Effector memory CD4-positive, alpha-beta T cell (primary cell): ENCODE results near the gene ANHX.
"Not testable (repeated sequence)": the region's sequence is repeated elsewhere in the genome, so short reads cannot be mapped to it uniquely, and the experiment has no call there.

Experiments used
- DNase-seq, 3 donors: peaks; one replicate each; pipeline ENCODE4 v3.0.0-alpha.2; 2020
- H3K27ac ChIP-seq: 2 replicates; pipeline ENCODE4 v1.7.0; 2013; ENCODE audit warnings: mild to moderate bottlenecking, low read length, moderate library complexity; ENCODE audit not compliant: insufficient read depth, poor library complexity, severe bottlenecking
- H3K27me3 ChIP-seq: replicated peaks from 2 replicates; pipeline ENCODE4 v1.7.0; 2013; ENCODE audit warnings: mild to moderate bottlenecking, low read length; ENCODE audit not compliant: insufficient read depth, control insufficient read depth, poor library complexity, severe bottlenecking
- H3K36me3 ChIP-seq: 2 replicates; pipeline ENCODE4 v1.7.0; 2013; ENCODE audit warnings: mild to moderate bottlenecking, low read length, moderate library complexity; ENCODE audit not compliant: control insufficient read depth, insufficient read depth
- H3K4me1 ChIP-seq: 2 replicates; pipeline ENCODE4 v1.7.0; 2013; ENCODE audit warnings: low read length, mild to moderate bottlenecking; ENCODE audit not compliant: control insufficient read depth, insufficient read depth, poor library complexity, severe bottlenecking
- H3K4me3 ChIP-seq: 2 replicates; pipeline ENCODE4 v1.7.0; 2013; ENCODE audit warnings: low read length, low read depth, mild to moderate bottlenecking; ENCODE audit not compliant: insufficient read depth, poor library complexity, severe bottlenecking
- H3K9me3 ChIP-seq: 2 replicates; pipeline ENCODE4 v1.7.0; 2013; ENCODE audit warnings: mild to moderate bottlenecking, low read length, moderate library complexity; ENCODE audit not compliant: control insufficient read depth
- total RNA-seq, 3 donors: gene quantifications; one replicate each; lab custom pipeline; 2026; lab: John Stamatoyannopoulos, UW

ANHX gene
- 0 reads per million in 3 donors for total RNA-seq

DNA sequence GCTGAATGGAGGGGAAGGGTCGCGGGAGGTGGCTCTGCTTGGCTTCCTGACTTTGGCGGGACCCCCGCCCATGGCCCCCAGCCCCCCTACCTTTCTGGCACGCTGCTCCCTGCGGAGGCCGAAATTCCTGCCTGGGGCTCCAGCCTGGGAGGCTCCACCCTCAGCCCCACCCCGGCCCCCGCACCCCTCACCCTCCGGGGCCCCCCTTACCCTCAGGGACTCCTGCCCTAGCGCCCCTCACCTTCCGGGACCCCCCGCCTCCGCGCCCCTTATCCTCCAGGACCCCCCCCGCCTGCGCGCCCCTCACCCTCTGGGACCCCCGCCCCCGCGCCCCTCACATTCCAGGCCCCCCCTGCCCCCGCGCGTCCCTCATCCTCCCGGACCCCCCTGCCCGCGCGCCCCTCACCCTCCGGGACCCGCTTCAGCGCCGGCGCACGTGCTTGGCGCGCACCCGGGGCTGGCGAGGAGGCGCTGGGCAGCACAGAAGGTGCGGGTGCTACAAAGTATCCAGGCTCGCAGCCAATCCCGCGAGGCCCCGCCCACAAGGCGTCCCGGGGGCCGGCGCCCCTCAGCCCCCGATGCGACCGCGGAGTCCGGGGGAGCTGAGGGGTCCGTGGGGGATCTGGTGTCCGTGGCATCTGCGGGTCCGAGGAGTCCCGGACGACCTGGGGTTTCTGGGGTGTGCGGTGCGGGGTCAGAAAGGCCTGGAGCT is at the start of gene ANHX:
TSS of gene ANHX (minus strand) at position 477 of the 712 bp plus-strand sequence. CDS start 1,521 bp downstream, outside the sequence.
- Histone ChIP-seq H3K27ac (no peak within 1 kb of the TSS), H3K4me3 (no peak within 1 kb of the TSS), H3K4me1 (no peaks in the 10 kb centered on the region), H3K36me3 (no peaks in the 10 kb centered on the region), H3K9me3 (no peaks in the 10 kb centered on the region), H3K27me3 (no peaks in the 10 kb centered on the region)
- no peak for DNase-seq

DNA sequence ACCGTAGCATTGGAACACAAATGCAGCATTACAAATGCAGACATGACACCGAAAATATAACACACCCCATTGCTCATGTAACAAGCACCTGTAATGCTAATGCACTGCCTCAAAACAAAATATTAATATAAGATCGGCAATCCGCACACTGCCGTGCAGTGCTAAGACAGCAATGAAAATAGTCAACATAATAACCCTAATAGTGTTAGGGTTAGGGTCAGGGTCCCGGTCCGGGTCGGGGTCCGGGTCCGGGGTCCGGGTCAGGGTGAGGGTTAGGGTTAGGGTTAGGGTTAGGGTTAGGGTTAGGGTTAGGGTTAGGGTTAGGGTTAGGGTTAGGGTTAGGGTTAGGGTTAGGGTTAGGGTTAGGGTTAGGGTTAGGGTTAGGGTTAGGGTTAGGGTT is 29.0 kb upstream of the ANHX start:
- H3K4me3 ChIP-seq, H3K4me1 ChIP-seq, DNase-seq, H3K27ac ChIP-seq, H3K36me3 ChIP-seq, H3K27me3 ChIP-seq, H3K9me3 ChIP-seq: not testable (repeated sequence)

DNA sequence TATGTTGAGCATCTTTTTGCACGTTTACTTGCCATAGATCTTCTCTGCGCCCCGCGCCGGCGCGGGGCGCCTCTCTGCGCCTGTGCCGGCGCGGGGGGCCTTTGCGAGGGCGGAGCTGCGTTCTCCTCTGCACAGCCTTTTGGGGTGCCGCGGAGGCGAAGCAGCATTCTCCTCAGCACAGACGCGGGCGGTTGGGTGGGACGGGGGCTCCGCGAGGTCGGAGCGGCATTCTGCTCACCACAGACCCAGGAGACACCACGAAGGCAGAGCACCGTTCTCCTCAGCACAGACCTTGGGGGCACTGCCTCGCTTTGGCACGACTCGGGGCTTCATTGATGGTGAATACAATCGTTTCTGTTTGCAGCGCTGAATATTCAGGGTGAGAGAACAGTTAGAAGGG is 28.5 kb upstream of the ANHX start:
- Histone ChIP-seq H3K27ac (no peak overlapping the region), H3K36me3 (no peaks in the 10 kb centered on the region), H3K4me1 (no peaks in the 10 kb centered on the region), H3K4me3 (no peak overlapping the region), H3K27me3 (no peaks in the 10 kb centered on the region), H3K9me3 (no peaks in the 10 kb centered on the region)
- DNase-seq: no peak

DNA sequence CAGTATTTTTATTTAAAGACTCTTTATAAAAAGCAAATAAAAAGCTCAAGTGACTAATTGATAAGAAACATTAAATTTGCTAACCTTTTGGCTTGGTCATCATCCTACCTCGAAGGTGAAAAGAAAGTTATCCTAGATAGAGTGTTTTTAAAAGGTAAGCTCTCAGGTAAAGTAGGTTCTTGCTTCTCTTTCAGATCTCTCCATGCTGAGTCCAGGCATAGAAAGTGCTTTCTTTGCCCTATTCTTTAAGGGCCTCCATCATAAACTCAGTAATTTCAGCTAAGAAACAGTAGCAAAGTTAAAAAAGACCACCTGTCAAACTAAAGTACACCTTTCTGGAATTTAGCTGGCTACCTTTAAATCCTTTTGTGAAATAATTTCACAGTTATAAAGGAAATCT is 20.6 kb upstream of the ANHX start:
- Histone ChIP-seq H3K27me3 (no peaks in the 10 kb centered on the region), H3K4me3 (no peak overlapping the region), H3K27ac (no peak overlapping the region), H3K36me3 (no peaks in the 10 kb centered on the region), H3K9me3 (no peaks in the 10 kb centered on the region), H3K4me1 (no peaks in the 10 kb centered on the region)
- no peak for DNase-seq

DNA sequence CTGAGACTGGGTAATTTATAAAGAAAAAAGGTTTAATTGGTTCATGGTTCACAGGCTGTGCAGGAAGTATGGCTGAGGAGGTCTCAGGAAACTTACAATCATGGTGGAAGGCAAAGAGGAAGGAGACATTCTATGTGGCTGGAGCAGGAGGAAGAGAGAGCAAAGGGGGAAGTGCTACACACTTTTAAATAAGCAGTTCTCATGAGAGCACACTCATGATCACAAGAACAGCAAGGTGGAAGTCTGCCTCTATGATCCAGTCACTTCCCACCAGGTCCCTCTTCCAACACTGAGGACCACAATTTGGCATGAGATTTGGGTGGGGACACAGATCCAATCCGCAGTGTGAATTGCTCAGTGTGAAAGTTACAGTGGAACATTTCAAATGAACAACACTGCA is 20.2 kb upstream of the ANHX start:
- not testable (repeated sequence) for H3K4me1 ChIP-seq, H3K27me3 ChIP-seq, H3K36me3 ChIP-seq, H3K9me3 ChIP-seq, H3K27ac ChIP-seq, H3K4me3 ChIP-seq, DNase-seq

DNA sequence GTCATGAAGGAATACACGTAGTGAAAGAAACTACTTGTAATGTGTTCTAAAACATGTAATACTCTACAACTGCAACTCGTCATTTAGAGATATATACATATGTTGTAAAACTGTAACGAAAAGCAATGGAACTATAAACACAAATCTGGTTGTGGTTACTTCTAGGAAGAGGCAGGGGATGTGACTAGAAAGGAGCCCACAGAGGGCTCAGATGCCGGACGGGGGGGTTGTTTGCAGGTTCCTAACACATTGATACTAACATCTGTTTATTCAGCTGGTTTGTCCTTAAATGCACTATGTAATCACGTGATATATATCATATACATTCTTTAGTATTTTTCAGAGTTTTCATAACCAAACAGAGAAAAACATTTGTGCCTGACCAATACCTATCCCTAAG is 16.1 kb upstream of the ANHX start:
- no peaks in the 10 kb centered on the region for H3K4me1 ChIP-seq
- DNase-seq: no peak
- H3K27me3 ChIP-seq: no peaks in the 10 kb centered on the region
- no peaks in the 10 kb centered on the region for H3K36me3 ChIP-seq
- no peaks in the 10 kb centered on the region for H3K9me3 ChIP-seq
- H3K27ac ChIP-seq: no peak overlapping the region
- no peak overlapping the region for H3K4me3 ChIP-seq

DNA sequence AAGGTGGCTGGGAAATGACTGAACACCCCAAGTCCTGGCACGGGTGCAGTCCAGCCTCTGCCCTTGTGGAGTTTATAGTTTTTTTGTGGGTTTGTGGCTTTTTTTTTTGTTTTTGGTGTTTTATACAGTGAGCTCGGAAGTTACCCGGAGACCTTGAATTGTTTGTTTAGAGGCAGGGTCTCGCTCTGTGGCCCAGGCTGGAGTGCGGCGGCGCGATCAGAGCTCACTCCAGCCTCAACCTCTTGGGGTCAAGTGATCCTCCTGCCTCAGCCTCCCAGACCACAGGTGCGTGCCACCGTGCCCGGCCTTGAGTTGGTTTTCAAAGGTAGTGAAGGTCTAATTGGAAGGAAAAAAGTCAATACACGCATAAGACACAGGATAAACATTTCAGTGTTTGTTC is 879 bp upstream of the ANHX start:
- DNase-seq: no peak
- no peak overlapping the region for H3K4me3 ChIP-seq
- no peaks in the 10 kb centered on the region for H3K36me3 ChIP-seq
- no peaks in the 10 kb centered on the region for H3K27me3 ChIP-seq
- no peaks in the 10 kb centered on the region for H3K9me3 ChIP-seq
- no peaks in the 10 kb centered on the region for H3K4me1 ChIP-seq
- no peak overlapping the region for H3K27ac ChIP-seq

DNA sequence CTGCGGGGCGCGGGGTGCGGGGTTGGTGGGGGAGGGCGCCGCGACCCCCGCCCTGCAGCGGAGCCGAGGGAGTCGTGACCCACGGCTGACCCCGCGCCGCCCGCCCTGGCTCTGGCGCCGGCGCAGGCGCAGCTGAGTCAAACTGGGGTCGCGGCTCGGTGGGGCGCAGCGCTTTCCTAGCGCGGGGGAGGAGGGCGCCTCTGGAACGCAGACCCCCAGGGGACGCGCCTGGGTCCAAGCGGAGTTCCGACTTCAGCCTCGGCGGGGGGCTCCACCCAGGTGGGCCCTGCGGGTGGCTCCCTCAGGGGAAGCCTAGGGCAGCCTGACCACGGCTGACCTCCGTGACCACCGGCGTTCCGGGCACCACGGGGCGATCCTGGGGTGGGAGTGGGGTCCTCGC is 467 bp upstream of the ANHX start:
- H3K36me3 ChIP-seq: no peaks in the 10 kb centered on the region
- H3K4me3 ChIP-seq: no peak overlapping the region
- no peak for DNase-seq
- no peaks in the 10 kb centered on the region for H3K27me3 ChIP-seq
- H3K4me1 ChIP-seq: no peaks in the 10 kb centered on the region
- H3K27ac ChIP-seq: no peak overlapping the region
- no peaks in the 10 kb centered on the region for H3K9me3 ChIP-seq

DNA sequence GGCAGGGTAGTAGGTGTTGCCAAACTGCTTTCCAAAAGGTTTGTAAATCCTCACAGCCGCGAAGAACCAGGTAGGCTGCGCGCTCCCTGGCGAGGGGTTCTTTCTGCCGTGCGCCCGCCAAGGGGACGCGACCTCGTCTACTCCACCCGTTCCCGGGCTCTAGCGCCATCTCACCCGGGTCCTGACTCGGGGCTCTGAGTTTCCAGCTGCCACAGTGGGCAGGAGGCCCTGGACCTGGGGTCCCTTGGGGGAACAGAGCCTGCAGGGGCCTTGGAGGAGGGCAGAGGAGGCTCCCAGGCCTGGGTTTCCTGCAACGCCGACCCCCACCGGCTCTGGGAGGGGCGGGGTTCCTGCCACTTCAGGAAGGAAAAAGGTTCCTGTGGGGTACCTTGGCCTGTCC is 706 bp downstream of the ANHX start:
- H3K36me3 ChIP-seq: no peaks in the 10 kb centered on the region
- H3K9me3 ChIP-seq: no peaks in the 10 kb centered on the region

DNA sequence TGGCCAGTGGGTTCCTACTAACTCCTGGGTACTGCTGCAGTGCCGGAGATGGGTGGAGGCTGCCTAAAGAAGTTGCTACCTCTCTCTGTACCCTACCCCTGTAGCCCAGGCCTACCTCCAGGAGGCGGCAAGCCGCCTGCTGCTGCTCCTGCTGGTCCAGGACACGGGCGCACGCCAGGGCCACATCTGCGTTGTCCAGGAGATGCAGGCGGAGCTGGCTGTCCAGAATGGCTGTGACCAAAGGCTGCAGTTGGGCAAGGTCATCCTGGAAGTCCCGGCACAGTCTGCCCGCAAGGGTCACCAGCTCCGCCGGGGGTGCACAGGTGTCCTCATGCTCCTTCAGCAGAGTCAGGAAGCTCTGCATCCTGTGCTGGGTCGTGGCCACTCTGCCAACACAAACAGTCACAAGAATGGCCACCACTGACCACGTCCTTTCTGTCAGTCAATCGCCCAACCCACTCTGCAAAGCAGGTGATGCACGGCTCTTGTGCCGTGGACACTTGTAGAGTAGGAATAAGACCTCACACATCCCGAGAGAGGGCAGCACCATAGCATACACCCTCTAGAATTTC is 1.6 kb downstream of the ANHX start:
- no peaks in the 10 kb centered on the region for H3K9me3 ChIP-seq
- DNase-seq: no peak
- no peak overlapping the region for H3K27ac ChIP-seq
- no peaks in the 10 kb centered on the region for H3K27me3 ChIP-seq
- no peaks in the 10 kb centered on the region for H3K36me3 ChIP-seq
- no peaks in the 10 kb centered on the region for H3K4me1 ChIP-seq
- no peak overlapping the region for H3K4me3 ChIP-seq

More for the DNA sequence above, 706 bp downstream of the ANHX start:
- no peaks in the 10 kb centered on the region for H3K27me3 ChIP-seq
- no peak overlapping the region for H3K27ac ChIP-seq
- DNase-seq: no peak
- H3K4me3 ChIP-seq: no peak overlapping the region
- no peaks in the 10 kb centered on the region for H3K4me1 ChIP-seq
